ENCODE measurements around the gene UBE2V1. TPM values are rescaled to one million over a fixed set of nuclear protein-coding genes. Genes with fewer than 3 reads are reported as not detected.

Gene UBE2V1
- total and polyA plus RNA-seq, 4 donors: 54.2 to 107 (median 83.0) TPM

GRCh38 chr20:50146732-50147662 lies 34.0 kb upstream of the UBE2V1 start:
- no peaks in the 10 kb centered on the region for H3K36me3 ChIP-seq (ENCODE audit: control insufficient read depth in 1 of 2, insufficient read depth in 2 of 2, low read length in 1 of 2)
- peaks cover 0 to 2% of the 10 kb centered on the region in 2 donors for H3K4me1 ChIP-seq (ENCODE audit: control insufficient read depth in 1 of 2, insufficient read depth in 2 of 2, low read length in 2 of 2)
- H3K27me3 ChIP-seq (ENCODE audit: control insufficient read depth in 1 of 2, insufficient read depth in 2 of 2, low read length in 1 of 2): no peaks in the 10 kb centered on the region
- intact Hi-C loops (cut with DNase I): no loop called here
- no peaks in the 10 kb centered on the region for H3K9me3 ChIP-seq (ENCODE audit: control insufficient read depth, low read length)
- no peak overlapping the region for H3K27ac ChIP-seq (ENCODE audit: low read depth in 1 of 2, low read length in 2 of 2)
- no peak overlapping the region for H3K4me3 ChIP-seq (ENCODE audit: low read length in 2 of 2)
- ATAC-seq (ENCODE audit: low FRiP score) (no peak), DNase-seq (peak in 1 of 2 donors; percentile 71)
- WGBS, 2 donors: 69% methylated on average over 17 of the region's 17 CpGs

DNA sequence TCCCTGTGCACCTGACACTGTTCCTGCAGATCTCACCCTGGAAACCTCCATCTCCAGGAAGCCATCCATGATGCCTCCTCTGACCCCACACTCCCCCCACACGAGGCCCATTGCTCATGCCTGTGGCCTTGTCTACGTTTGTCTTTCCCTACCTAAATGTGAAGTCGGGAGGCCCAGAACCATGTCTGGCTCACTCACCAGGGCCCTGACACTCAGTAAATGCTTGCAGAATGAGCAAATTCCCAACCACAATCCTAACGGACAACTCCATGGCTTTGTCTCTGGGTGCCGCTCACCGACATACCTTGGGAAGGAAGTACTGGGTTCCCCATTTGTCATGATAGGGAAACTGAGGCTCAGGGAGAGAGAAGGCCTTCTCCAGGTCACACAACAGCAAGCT lies 33.3 kb upstream of the UBE2V1 start:
- no peaks in the 10 kb centered on the region for H3K36me3 ChIP-seq (ENCODE audit: control insufficient read depth in 1 of 2, insufficient read depth in 2 of 2, low read length in 1 of 2)
- DNase-seq: no peak
- 82 to 84% methylated on average over 6 of the region's 6 CpGs for WGBS, 2 donors
- H3K9me3 ChIP-seq (ENCODE audit: control insufficient read depth, low read length): no peaks in the 10 kb centered on the region
- ATAC-seq (ENCODE audit: low FRiP score): no peak
- H3K27me3 ChIP-seq (ENCODE audit: control insufficient read depth in 1 of 2, insufficient read depth in 2 of 2, low read length in 1 of 2): no peaks in the 10 kb centered on the region
- no peak overlapping the region for H3K27ac ChIP-seq (ENCODE audit: low read depth in 1 of 2, low read length in 2 of 2)
- H3K4me1 ChIP-seq (ENCODE audit: control insufficient read depth in 1 of 2, insufficient read depth in 2 of 2, low read length in 2 of 2): no peaks in the 10 kb centered on the region
- intact Hi-C loops (cut with DNase I): no loop called here
- no peak overlapping the region for H3K4me3 ChIP-seq (ENCODE audit: low read length in 2 of 2)

- WGBS, 2 donors: 93 to 95% methylated on average over 6 of the region's 6 CpGs
- intact Hi-C loops (cut with DNase I): no loop called here
- ATAC-seq (ENCODE audit: low FRiP score): no peak
- DNase-seq: no peak
- Histone ChIP-seq H3K36me3 (ENCODE audit: control insufficient read depth in 1 of 2, insufficient read depth in 2 of 2, low read length in 1 of 2) (no peaks in the 10 kb centered on the region), H3K9me3 (ENCODE audit: control insufficient read depth, low read length) (no peaks in the 10 kb centered on the region), H3K27me3 (ENCODE audit: control insufficient read depth in 1 of 2, insufficient read depth in 2 of 2, low read length in 1 of 2) (no peaks in the 10 kb centered on the region), H3K4me1 (ENCODE audit: control insufficient read depth in 1 of 2, insufficient read depth in 2 of 2, low read length in 2 of 2) (no peaks in the 10 kb centered on the region), H3K4me3 (ENCODE audit: low read length in 2 of 2) (no peak overlapping the region), H3K27ac (ENCODE audit: low read depth in 1 of 2, low read length in 2 of 2) (no peak overlapping the region)
Measured at GRCh38 chr20:50145566-50145965, 32.6 kb upstream of the UBE2V1 start.

DNA sequence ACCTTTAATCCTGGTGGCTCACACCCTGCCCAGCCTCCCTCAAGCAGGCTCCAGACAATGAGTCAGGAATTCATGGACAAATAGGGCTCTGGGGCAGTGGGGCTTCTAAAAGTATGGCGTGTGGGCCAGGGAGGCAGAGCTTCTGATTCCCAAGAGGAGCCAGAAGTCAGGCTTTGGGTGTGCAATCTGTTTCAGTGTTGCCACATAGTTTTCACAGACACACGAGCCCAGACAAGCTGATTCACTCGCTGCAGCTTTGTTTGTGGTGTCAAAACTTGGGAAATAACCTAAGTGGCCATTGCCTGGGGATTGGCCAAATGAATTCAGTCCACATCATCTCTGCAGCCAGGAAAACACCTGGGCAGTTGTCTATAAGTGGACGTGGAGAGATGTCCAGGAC lies 31.4 kb upstream of the UBE2V1 start:
- Histone ChIP-seq H3K27me3 (ENCODE audit: control insufficient read depth in 1 of 2, insufficient read depth in 2 of 2, low read length in 1 of 2) (no peaks in the 10 kb centered on the region), H3K4me1 (ENCODE audit: control insufficient read depth in 1 of 2, insufficient read depth in 2 of 2, low read length in 2 of 2) (no peaks in the 10 kb centered on the region), H3K27ac (ENCODE audit: low read depth in 1 of 2, low read length in 2 of 2) (no peak overlapping the region), H3K36me3 (ENCODE audit: control insufficient read depth in 1 of 2, insufficient read depth in 2 of 2, low read length in 1 of 2) (no peaks in the 10 kb centered on the region), H3K9me3 (ENCODE audit: control insufficient read depth, low read length) (no peaks in the 10 kb centered on the region), H3K4me3 (ENCODE audit: low read length in 2 of 2) (no peak overlapping the region)
- DNase-seq: peak; percentile 81 to 83
- intact Hi-C loops (cut with DNase I): no loop called here
- 25 to 32% methylated on average over 4 of the region's 4 CpGs for WGBS, 2 donors
- peak; percentile 79 for ATAC-seq (ENCODE audit: low FRiP score)

DNA sequence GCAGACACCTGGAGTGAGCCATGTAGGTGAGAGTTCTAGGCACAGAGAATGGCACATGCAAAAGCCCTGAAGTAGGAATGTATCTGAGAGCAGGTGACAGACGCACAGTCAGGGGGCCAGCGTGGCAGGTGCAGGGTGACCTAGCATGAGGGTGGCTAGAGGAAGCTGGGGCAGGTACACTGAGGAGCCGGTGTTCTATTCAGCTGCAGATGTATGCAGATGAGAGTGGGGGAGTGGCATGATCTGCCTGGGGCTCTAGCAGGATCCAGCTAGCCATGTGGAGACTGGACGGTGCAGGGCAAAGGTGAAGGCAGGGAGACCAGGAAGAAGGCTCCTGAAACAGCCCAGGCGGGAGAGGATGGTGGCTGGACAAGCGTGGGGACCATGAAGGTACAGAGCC lies 29.9 kb upstream of the UBE2V1 start:
- Histone ChIP-seq H3K9me3 (ENCODE audit: control insufficient read depth, low read length) (no peaks in the 10 kb centered on the region), H3K27ac (ENCODE audit: low read depth in 1 of 2, low read length in 2 of 2) (no peak overlapping the region), H3K4me3 (ENCODE audit: low read length in 2 of 2) (no peak overlapping the region), H3K36me3 (ENCODE audit: control insufficient read depth in 1 of 2, insufficient read depth in 2 of 2, low read length in 1 of 2) (no peaks in the 10 kb centered on the region), H3K27me3 (ENCODE audit: control insufficient read depth in 1 of 2, insufficient read depth in 2 of 2, low read length in 1 of 2) (no peaks in the 10 kb centered on the region), H3K4me1 (ENCODE audit: control insufficient read depth in 1 of 2, insufficient read depth in 2 of 2, low read length in 2 of 2) (no peaks in the 10 kb centered on the region)
- WGBS, 2 donors: 70 to 79% methylated on average over 6 of the region's 6 CpGs
- intact Hi-C loops (cut with DNase I): no loop called here
- ATAC-seq (ENCODE audit: low FRiP score) (no peak), DNase-seq (peak in 1 of 2 donors; percentile 39)

DNA sequence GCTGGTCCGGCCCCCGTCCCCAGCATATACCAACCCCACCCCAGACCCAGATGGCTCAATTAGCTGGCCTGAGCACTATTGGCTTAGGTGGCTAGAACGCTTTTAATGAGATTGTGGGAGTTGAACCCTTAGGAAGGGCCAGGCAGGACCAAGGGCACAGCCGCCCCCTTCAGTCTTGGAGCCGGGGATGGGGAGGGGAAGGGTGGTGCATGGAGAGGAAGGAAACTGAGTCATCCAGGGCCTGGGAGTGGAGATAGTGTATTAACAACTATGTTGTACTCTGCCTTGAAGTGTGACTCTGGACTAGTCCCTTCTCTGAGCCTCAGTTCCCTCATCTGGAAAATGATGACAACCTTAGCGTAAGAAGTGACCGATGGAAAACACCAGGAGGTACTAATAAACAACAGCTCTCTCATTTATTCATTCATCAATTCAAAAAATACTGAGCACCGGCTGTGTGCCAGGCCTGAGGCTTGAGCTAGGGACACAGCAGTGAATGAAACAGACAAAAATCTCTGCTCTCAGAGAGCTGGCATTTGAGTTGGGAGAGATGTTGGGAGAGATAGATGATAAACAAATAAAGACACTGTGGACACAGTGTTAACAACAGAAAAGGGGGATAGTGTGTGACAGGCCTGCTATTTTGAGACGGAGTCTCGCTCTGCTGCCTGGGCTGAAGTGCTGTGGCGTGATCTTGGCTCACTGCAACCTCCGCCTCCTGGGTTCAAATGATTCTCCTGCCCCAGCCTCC lies 29.0 kb upstream of the UBE2V1 start:
- no peak overlapping the region for H3K27ac ChIP-seq (ENCODE audit: low read depth in 1 of 2, low read length in 2 of 2)
- no peak for ATAC-seq (ENCODE audit: low FRiP score)
- no peak overlapping the region for H3K4me3 ChIP-seq (ENCODE audit: low read length in 2 of 2)
- no peaks in the 10 kb centered on the region for H3K9me3 ChIP-seq (ENCODE audit: control insufficient read depth, low read length)
- no peaks in the 10 kb centered on the region for H3K4me1 ChIP-seq (ENCODE audit: control insufficient read depth in 1 of 2, insufficient read depth in 2 of 2, low read length in 2 of 2)
- H3K36me3 ChIP-seq (ENCODE audit: control insufficient read depth in 1 of 2, insufficient read depth in 2 of 2, low read length in 1 of 2): no peaks in the 10 kb centered on the region
- 89 to 92% methylated on average over 12 of the region's 12 CpGs for WGBS, 2 donors
- intact Hi-C loops (cut with DNase I): no loop called here
- H3K27me3 ChIP-seq (ENCODE audit: control insufficient read depth in 1 of 2, insufficient read depth in 2 of 2, low read length in 1 of 2): no peaks in the 10 kb centered on the region
- DNase-seq: no peak

GRCh38 chr20:50141018-50141675 lies 28.2 kb upstream of the UBE2V1 start:
- no peaks in the 10 kb centered on the region for H3K4me1 ChIP-seq (ENCODE audit: control insufficient read depth in 1 of 2, insufficient read depth in 2 of 2, low read length in 2 of 2)
- 87 to 89% methylated on average over 6 of the region's 6 CpGs for WGBS, 2 donors
- H3K4me3 ChIP-seq (ENCODE audit: low read length in 2 of 2): no peak overlapping the region
- H3K27ac ChIP-seq (ENCODE audit: low read depth in 1 of 2, low read length in 2 of 2): no peak overlapping the region
- no peaks in the 10 kb centered on the region for H3K9me3 ChIP-seq (ENCODE audit: control insufficient read depth, low read length)
- no peaks in the 10 kb centered on the region for H3K36me3 ChIP-seq (ENCODE audit: control insufficient read depth in 1 of 2, insufficient read depth in 2 of 2, low read length in 1 of 2)
- DNase-seq: no peak
- ATAC-seq (ENCODE audit: low FRiP score): no peak
- no peaks in the 10 kb centered on the region for H3K27me3 ChIP-seq (ENCODE audit: control insufficient read depth in 1 of 2, insufficient read depth in 2 of 2, low read length in 1 of 2)
- intact Hi-C loops (cut with DNase I): no loop called here

GRCh38 chr20:50140339-50140859 lies 27.4 kb upstream of the UBE2V1 start:
- no peaks in the 10 kb centered on the region for H3K9me3 ChIP-seq (ENCODE audit: control insufficient read depth, low read length)
- no peaks in the 10 kb centered on the region for H3K4me1 ChIP-seq (ENCODE audit: control insufficient read depth in 1 of 2, insufficient read depth in 2 of 2, low read length in 2 of 2)
- no peaks in the 10 kb centered on the region for H3K36me3 ChIP-seq (ENCODE audit: control insufficient read depth in 1 of 2, insufficient read depth in 2 of 2, low read length in 1 of 2)
- DNase-seq: no peak
- no peaks in the 10 kb centered on the region for H3K27me3 ChIP-seq (ENCODE audit: control insufficient read depth in 1 of 2, insufficient read depth in 2 of 2, low read length in 1 of 2)
- ATAC-seq (ENCODE audit: low FRiP score): no peak
- H3K4me3 ChIP-seq (ENCODE audit: low read length in 2 of 2): no peak overlapping the region
- no peak overlapping the region for H3K27ac ChIP-seq (ENCODE audit: low read depth in 1 of 2, low read length in 2 of 2)
- 89% methylated on average over 11 of the region's 11 CpGs for WGBS, 2 donors
- intact Hi-C loops (cut with DNase I): no loop called here

Data from aorta (tissue), 5 donors.